HCT116 (cell line): ENCODE measurements around the gene HOXD1. TPM values are rescaled to one million over a fixed set of nuclear protein-coding genes. Genes with fewer than 3 reads are reported as not detected.

ENCODE experiments used
- ATAC-seq: fragments of 200-7000 bp; cut with Tn5 transposase; 2 replicates; pipeline ENCODE4 v1.9.1; 2020; ENCODE audit warnings: mild to moderate bottlenecking, moderate library complexity
- BruUV-seq: library from RNA; stranded (reverse); fragments of 400-500 nt; replicated peaks from 2 replicates; lab custom pipeline; 2021; lab: Mats Ljungman, UMichigan
- CTCF ChIA-PET: fragments of 300-600 bp; sonication (Branson Sonifier 250); formaldehyde crosslinking; loops from one replicate; lab custom pipeline; 2021; ENCODE audit warnings: antibody characterized with exemption; lab: Charles Lee
- POLR2A ChIA-PET: fragments of 300-600, 350-600 bp; sonication (Branson Sonifier 250); formaldehyde crosslinking; loops from one replicate; lab custom pipeline; 2021; ENCODE audit warnings: antibody characterized with exemption; lab: Charles Lee
- RAD21 ChIA-PET, 2 experiments: fragments of 300-600 bp; sonication (Branson Sonifier 250); formaldehyde crosslinking; loops; one replicate each; lab custom pipeline; 2023; ENCODE audit warnings: low total read pairs in 2 of 2; ENCODE audit not compliant: uncharacterized antibody in 2 of 2, unreplicated experiment in 2 of 2, low non-redundant PET in 1 of 2; lab: Charles Lee
- DNase-seq: peaks from one replicate; pipeline ENCODE4 v3.0.0-alpha.2; 2010; ENCODE audit warnings: low read depth, low spot score
- H2AFZ ChIP-seq: fragments of 200-600 bp; shearing (Covaris generic), sonication (generic); 2 replicates; pipeline ENCODE4 v1.6.1; 2017; ENCODE audit warnings: low read depth, mixed run types, mixed read lengths, antibody characterized with exemption, low read length; ENCODE audit not compliant: poor library complexity, severe bottlenecking
- H3K27ac ChIP-seq: 2 replicates; pipeline ENCODE4 v1.5.1; 2012; ENCODE audit warnings: low read depth, low read length
- H3K27me3 ChIP-seq: fragments of 200-600 bp; sonication (generic); 2 replicates; pipeline ENCODE4 v1.6.1; 2016; ENCODE audit warnings: mixed run types, low read length, mixed read lengths; ENCODE audit not compliant: insufficient read depth
- H3K36me3 ChIP-seq, 2 experiments: fragments of 200-500 bp in 1 of 2; fragments of 200-600 bp in 1 of 2; sonication (Bioruptor generic) in 1 of 2; sonication (generic) in 1 of 2; 2 replicates each; pipeline versions ENCODE4 v1.5.1 to v1.6.1; 2014 to 2016; ENCODE audit warnings: low read length in 2 of 2, inconsistent platforms in 1 of 2, mixed read lengths in 1 of 2, mixed run types in 1 of 2; ENCODE audit not compliant: insufficient read depth in 2 of 2, control insufficient read depth in 1 of 2
- H3K4me1 ChIP-seq, 2 experiments: fragments of 200-600 bp in 1 of 2; sonication (generic) in 1 of 2; 2 replicates each; pipeline versions ENCODE4 v1.5.1 to v1.6.1; 2012 to 2017; ENCODE audit warnings: low read length in 2 of 2, inconsistent platforms in 1 of 2, mild to moderate bottlenecking in 1 of 2, mixed read lengths in 1 of 2, mixed run types in 1 of 2, moderate library complexity in 1 of 2; ENCODE audit not compliant: insufficient read depth in 2 of 2, control insufficient read depth in 1 of 2
- H3K4me2 ChIP-seq: fragments of 200-600 bp; sonication (generic); 2 replicates; pipeline ENCODE4 v1.6.1; 2017; ENCODE audit warnings: mixed run types, low read length, mixed read lengths
- H3K4me3 ChIP-seq, 2 experiments: fragments of 200-600 bp in 1 of 2; sonication (generic) in 1 of 2; replicated peaks in 1 of 2; 2 replicates each; pipeline ENCODE4 v1.5.1; 2011 to 2016; ENCODE audit warnings: low read length in 2 of 2, control low read depth in 1 of 2, low read depth in 1 of 2, mild to moderate bottlenecking in 1 of 2, mixed read lengths in 1 of 2, mixed run types in 1 of 2
- H3K79me2 ChIP-seq: fragments of 200-600 bp; sonication (generic); 2 replicates; pipeline ENCODE4 v1.6.1; 2017; ENCODE audit warnings: mild to moderate bottlenecking, mixed run types, low read length, moderate library complexity, mixed read lengths; ENCODE audit not compliant: insufficient read depth
- H3K9ac ChIP-seq: fragments of 200-600 bp; sonication (generic); 2 replicates; pipeline ENCODE4 v1.6.1; 2016; ENCODE audit warnings: low read length, mixed read lengths
- H3K9me2 ChIP-seq: fragments of 200-600 bp; sonication (generic), shearing (Covaris generic); 2 replicates; pipeline ENCODE4 v1.6.1; 2017; ENCODE audit warnings: mixed run types, mild to moderate bottlenecking, moderate library complexity; ENCODE audit not compliant: insufficient read depth
- H3K9me3 ChIP-seq, 2 experiments: fragments of 200-500 bp in 1 of 2; fragments of 200-600 bp in 1 of 2; sonication (Bioruptor generic) in 1 of 2; sonication (generic) in 1 of 2; 2 replicates each; pipeline ENCODE4 v1.6.1; 2014 to 2017; ENCODE audit warnings: low read length in 2 of 2, mixed read lengths in 2 of 2, inconsistent platforms in 1 of 2, low read depth in 1 of 2, mild to moderate bottlenecking in 1 of 2, mixed run types in 1 of 2, moderate library complexity in 1 of 2; ENCODE audit not compliant: control insufficient read depth in 1 of 2, insufficient read depth in 1 of 2
- H4K20me1 ChIP-seq: fragments of 200-600 bp; sonication (generic), shearing (Covaris generic); 2 replicates; pipeline ENCODE4 v1.6.1; 2017; ENCODE audit warnings: mixed run types, mild to moderate bottlenecking, moderate library complexity; ENCODE audit not compliant: insufficient read depth
- CBX3 ChIP-seq: IDR thresholded peaks from 2 replicates; pipeline ENCODE4 v1.6.1; 2012; ENCODE audit warnings: low read depth
- CEBPB ChIP-seq: IDR thresholded peaks from 2 replicates; pipeline ENCODE4 v1.6.1; 2012; ENCODE audit warnings: low read depth
- EGR1 ChIP-seq: IDR thresholded peaks from 2 replicates; pipeline ENCODE4 v1.6.1; 2012; ENCODE audit warnings: low read depth
- ELF1 ChIP-seq: IDR thresholded peaks from 2 replicates; pipeline ENCODE4 v1.6.1; 2012; ENCODE audit warnings: low read depth, borderline replicate concordance
- FOSL1 ChIP-seq: IDR thresholded peaks from 2 replicates; pipeline ENCODE4 v1.6.1; 2012; ENCODE audit warnings: low read depth
- POLR2A ChIP-seq: IDR thresholded peaks from 2 replicates; pipeline ENCODE4 v1.7.0; 2011; ENCODE audit warnings: borderline replicate concordance; ENCODE audit not compliant: insufficient read depth, insufficient read length; ENCODE audit errors: extremely low read depth
- POLR2AphosphoS5 ChIP-seq: IDR thresholded peaks from 2 replicates; pipeline ENCODE4 v1.6.1; 2011; ENCODE audit warnings: mild to moderate bottlenecking, low read depth, low read length, moderate library complexity
- RAD21 ChIP-seq: IDR thresholded peaks from 2 replicates; pipeline ENCODE4 v1.6.1; 2012; ENCODE audit warnings: low read depth, mild to moderate bottlenecking
- SP1 ChIP-seq: IDR thresholded peaks from 2 replicates; pipeline ENCODE4 v1.6.1; 2012; ENCODE audit warnings: low read depth
- SRF ChIP-seq: IDR thresholded peaks from 2 replicates; pipeline ENCODE4 v1.6.1; 2012; ENCODE audit warnings: low read depth
- TCF7L2 ChIP-seq: IDR thresholded peaks from 2 replicates; pipeline ENCODE4 v1.7.0; 2011; ENCODE audit warnings: borderline replicate concordance, inconsistent platforms; ENCODE audit not compliant: insufficient read depth, insufficient read length; ENCODE audit errors: extremely low read depth
- YY1 ChIP-seq: IDR thresholded peaks from 2 replicates; pipeline ENCODE4 v1.6.1; 2011; ENCODE audit warnings: low read length, low read depth, moderate library complexity, mild to moderate bottlenecking; ENCODE audit not compliant: insufficient replicate concordance; ENCODE audit errors: extremely low read depth
- ZFX ChIP-seq: fragments of 450-650 bp; IDR thresholded peaks from 2 replicates; pipeline ENCODE4 v1.6.1; 2017
- ZNF274 ChIP-seq: fragments of 200-500 bp; sonication (Bioruptor generic); IDR thresholded peaks from 2 replicates; pipeline ENCODE4 v1.6.1; 2014; ENCODE audit warnings: mild to moderate bottlenecking, low read depth, low read length, inconsistent platforms
- intact Hi-C: fragments of 100-400 bp; cut with micrococcal nuclease; formaldehyde crosslinking; loops from 2 replicates; pipeline ENCODE4 v1.10.0; 2022
- total RNA-seq: library from RNA; stranded (reverse); gene quantifications from one replicate; pipeline ENCODE4 v1.2.1, GENCODE V29; 2021; ENCODE audit not compliant: unreplicated experiment
- TF ChIP-seq, protein P1 (sequence below): IDR thresholded peaks from 2 replicates; pipeline ENCODE4 v1.6.1; 2012
- TF ChIP-seq, protein P2 (sequence below): IDR thresholded peaks from 2 replicates; pipeline ENCODE4 v1.6.1; 2012; ENCODE audit warnings: low read depth
- TF ChIP-seq, protein P3 (sequence below): IDR thresholded peaks from 2 replicates; pipeline ENCODE4 v1.6.1; 2011; ENCODE audit warnings: mild to moderate bottlenecking, low read length, moderate library complexity; ENCODE audit not compliant: insufficient replicate concordance; ENCODE audit errors: extremely low read depth
- TF ChIP-seq, protein P4 (sequence below): IDR thresholded peaks from 2 replicates; pipeline ENCODE4 v1.6.1; 2012

Gene HOXD1
- total RNA-seq, 1 experiment from 2014 or later = not detected

DNA sequence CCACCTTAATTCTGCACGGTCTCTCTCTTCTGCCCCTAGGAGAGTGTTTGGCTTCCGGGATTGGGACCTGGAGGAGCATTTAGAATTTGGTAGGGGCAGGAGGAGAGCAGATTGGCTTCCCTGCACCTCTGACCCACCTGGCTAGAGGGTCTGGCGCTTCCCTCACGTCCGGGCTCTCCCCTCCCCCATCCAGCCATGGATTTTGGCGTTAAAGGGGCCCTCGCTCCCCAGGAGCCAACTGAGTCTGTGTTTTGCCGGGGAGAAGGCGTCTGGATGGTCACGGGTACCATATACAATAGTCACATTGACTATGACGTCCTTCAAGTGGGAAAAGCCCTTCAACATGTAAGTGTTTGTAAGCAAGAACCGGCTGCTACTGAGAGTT, 24.8 kb upstream of the HOXD1 start:
- Histone ChIP-seq H3K4me2 (no peak overlapping the region), H2AFZ (no peak overlapping the region), H3K9ac (no peak overlapping the region), H3K9me2 (no peaks in the 10 kb centered on the region), H3K4me1 (no peaks in the 10 kb centered on the region), H3K79me2 (no peaks in the 10 kb centered on the region), H3K4me3 (no peak overlapping the region), H3K36me3 (no peaks in the 10 kb centered on the region), H4K20me1 (no peaks in the 10 kb centered on the region), H3K27me3 (no peaks in the 10 kb centered on the region), H3K27ac (no peak overlapping the region), H3K9me3 (no peaks in the 10 kb centered on the region)
- ATAC-seq = no peak
- ChIA-PET CTCF (no interaction called here), RAD21 (no interaction called here), POLR2A (no interaction called here)
- DNase-seq = no peak
- intact Hi-C loops = no loop called here
- TF ChIP-seq EGR1 = no peak
- no peak for TF ChIP-seq SP1
- TF ChIP-seq ELF1 = no peak
- no peak for TF ChIP-seq CEBPB
- no peak for TF ChIP-seq YY1
- TF ChIP-seq FOSL1 = no peak
- TF ChIP-seq RAD21 = no peak
- no peak for TF ChIP-seq SRF
- no peak for TF ChIP-seq POLR2A
- no peak for TF ChIP-seq ZFX
- TF ChIP-seq, protein P1, sequence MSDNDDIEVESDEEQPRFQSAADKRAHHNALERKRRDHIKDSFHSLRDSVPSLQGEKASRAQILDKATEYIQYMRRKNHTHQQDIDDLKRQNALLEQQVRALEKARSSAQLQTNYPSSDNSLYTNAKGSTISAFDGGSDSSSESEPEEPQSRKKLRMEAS = no peak
- no peak for TF ChIP-seq POLR2AphosphoS5
- TF ChIP-seq, protein P2, sequence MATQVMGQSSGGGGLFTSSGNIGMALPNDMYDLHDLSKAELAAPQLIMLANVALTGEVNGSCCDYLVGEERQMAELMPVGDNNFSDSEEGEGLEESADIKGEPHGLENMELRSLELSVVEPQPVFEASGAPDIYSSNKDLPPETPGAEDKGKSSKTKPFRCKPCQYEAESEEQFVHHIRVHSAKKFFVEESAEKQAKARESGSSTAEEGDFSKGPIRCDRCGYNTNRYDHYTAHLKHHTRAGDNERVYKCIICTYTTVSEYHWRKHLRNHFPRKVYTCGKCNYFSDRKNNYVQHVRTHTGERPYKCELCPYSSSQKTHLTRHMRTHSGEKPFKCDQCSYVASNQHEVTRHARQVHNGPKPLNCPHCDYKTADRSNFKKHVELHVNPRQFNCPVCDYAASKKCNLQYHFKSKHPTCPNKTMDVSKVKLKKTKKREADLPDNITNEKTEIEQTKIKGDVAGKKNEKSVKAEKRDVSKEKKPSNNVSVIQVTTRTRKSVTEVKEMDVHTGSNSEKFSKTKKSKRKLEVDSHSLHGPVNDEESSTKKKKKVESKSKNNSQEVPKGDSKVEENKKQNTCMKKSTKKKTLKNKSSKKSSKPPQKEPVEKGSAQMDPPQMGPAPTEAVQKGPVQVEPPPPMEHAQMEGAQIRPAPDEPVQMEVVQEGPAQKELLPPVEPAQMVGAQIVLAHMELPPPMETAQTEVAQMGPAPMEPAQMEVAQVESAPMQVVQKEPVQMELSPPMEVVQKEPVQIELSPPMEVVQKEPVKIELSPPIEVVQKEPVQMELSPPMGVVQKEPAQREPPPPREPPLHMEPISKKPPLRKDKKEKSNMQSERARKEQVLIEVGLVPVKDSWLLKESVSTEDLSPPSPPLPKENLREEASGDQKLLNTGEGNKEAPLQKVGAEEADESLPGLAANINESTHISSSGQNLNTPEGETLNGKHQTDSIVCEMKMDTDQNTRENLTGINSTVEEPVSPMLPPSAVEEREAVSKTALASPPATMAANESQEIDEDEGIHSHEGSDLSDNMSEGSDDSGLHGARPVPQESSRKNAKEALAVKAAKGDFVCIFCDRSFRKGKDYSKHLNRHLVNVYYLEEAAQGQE = no peak
- TF ChIP-seq, protein P3, sequence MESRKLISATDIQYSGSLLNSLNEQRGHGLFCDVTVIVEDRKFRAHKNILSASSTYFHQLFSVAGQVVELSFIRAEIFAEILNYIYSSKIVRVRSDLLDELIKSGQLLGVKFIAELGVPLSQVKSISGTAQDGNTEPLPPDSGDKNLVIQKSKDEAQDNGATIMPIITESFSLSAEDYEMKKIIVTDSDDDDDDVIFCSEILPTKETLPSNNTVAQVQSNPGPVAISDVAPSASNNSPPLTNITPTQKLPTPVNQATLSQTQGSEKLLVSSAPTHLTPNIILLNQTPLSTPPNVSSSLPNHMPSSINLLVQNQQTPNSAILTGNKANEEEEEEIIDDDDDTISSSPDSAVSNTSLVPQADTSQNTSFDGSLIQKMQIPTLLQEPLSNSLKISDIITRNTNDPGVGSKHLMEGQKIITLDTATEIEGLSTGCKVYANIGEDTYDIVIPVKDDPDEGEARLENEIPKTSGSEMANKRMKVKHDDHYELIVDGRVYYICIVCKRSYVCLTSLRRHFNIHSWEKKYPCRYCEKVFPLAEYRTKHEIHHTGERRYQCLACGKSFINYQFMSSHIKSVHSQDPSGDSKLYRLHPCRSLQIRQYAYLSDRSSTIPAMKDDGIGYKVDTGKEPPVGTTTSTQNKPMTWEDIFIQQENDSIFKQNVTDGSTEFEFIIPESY = no peak
- TF ChIP-seq, protein P4, sequence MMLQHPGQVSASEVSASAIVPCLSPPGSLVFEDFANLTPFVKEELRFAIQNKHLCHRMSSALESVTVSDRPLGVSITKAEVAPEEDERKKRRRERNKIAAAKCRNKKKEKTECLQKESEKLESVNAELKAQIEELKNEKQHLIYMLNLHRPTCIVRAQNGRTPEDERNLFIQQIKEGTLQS = no peak
- no peak for TF ChIP-seq TCF7L2
- TF ChIP-seq ZNF274 = no peak
- no peak for TF ChIP-seq CBX3
- BruUV-seq = no TSS peak
